Hematopoietic multipotent progenitor cell (in vitro differentiated cells): Measurements from ENCODE around the gene PELI2. TPM values are rescaled to one million over a fixed set of nuclear protein-coding genes. Genes with fewer than 3 reads are reported as not detected.
A peak's percentile ranks its signal among the peaks of the same experiment; 100 is the strongest.

Source experiments
- DNase-seq, 3 donors: peaks; one replicate each; pipeline ENCODE4 v3.0.0-alpha.2; 2011 to 2015; ENCODE audit warnings: low read depth in 2 of 3, low spot score in 2 of 3
- total RNA-seq: library from RNA; depleted of rRNA; stranded (reverse); fragments of >200 nt; gene quantifications from one replicate; pipeline ENCODE4 v1.2.3, GENCODE V29; 2012

PELI2 gene
- 46.3 TPM for total RNA-seq

GRCh38 chr14:56117765-56118610, at the start of gene PELI2:
TSS of gene PELI2 (plus strand) at chr14:56118411. CDS start at chr14:56118661, 250 bp downstream.
- DNase-seq, result peak; percentile 72 to 93 (median 92)

GRCh38 chr14:56073799-56074198, 44.4 kb upstream of the PELI2 start:
- no peak for DNase-seq

DNA sequence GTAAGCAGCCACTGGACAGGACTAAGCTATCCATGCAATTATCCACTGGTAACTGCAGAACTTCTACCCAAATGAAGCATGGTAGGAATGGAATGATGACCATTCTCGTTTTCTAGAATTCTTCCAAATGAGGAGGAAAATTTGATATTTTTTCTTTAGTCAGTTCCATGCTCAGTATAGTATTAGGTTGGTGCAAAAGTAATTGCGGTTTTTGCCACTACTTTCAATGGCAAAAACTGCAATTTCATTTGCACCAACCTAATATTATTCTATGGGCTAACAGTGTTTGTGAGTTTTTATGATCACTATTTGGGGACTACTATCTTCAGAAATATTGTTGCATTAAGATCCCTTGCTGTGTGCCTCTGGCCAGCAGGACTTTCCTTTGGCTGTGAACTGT, 42.9 kb upstream of the PELI2 start:
- no peak for DNase-seq

GRCh38 chr14:56081139-56081538, 37.1 kb upstream of the PELI2 start:
- DNase-seq, result no peak

DNA sequence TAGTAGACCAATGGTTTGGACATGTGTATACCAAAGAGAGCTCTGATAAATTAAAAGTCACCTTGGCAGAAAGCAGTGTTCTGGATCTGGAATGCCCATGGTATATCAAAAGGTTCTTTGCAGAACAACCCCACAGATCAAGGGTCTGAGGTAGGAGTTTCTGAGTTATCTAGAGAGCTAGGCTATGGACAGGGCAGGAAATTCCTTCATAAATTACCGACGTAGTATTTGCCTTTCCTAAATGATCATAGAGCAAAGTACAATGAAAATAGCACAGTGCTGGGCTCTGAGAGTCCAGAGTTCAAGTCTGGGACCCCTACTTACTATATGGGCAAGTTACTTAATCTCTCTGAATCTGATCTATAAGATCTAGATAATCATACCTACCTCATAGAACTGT, 35.3 kb upstream of the PELI2 start:
- no peak for DNase-seq

- no peak for DNase-seq
These were observed 32.7 kb upstream of the PELI2 start for GRCh38 chr14:56085471-56085870.

DNA sequence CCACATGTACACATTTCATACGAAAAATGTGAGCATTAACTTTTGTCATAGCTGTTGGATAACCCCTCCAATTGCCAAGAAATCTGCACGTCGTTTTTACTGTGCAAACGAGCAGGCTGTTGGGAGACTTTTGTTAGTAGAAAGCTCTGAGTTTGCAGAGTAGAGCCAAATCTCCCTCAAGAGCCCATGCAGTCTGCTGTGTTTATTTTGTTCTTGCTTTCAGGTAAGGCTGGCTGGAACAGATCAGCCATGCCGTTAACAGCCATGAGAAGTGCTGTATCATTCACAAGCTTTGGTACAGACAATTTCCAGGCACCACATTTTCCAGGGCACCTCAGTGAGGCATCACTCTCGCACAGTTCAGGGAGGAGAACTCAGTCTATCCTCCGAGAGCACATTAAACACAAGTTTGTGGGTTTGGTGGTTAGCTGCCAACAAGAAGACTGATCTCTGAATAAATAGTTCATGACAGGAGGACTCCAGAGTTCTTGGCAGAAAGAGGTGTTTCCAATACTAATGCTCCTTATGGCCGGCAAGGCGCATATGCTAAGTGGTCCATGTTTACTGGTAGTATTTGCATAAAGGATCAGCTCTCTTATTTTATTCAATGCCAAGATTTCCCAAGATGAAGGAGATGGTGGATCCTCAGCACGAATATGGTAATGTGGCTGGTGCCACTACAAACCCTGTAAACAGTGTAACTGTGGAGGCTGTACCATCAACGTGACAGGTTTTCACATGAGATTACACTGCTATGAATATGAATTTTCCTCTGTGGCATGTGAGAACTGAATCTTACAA, 30.3 kb upstream of the PELI2 start:
- DNase-seq, result peak in 1 of 3 donors; percentile 10

GRCh38 chr14:56088941-56089340, 29.3 kb upstream of the PELI2 start:
- DNase-seq, result no peak

GRCh38 chr14:56092763-56093162, 25.4 kb upstream of the PELI2 start:
- DNase-seq, result peak in 1 of 3 donors; percentile 11

GRCh38 chr14:56094076-56094475, 24.1 kb upstream of the PELI2 start:
- DNase-seq, result no peak

DNA sequence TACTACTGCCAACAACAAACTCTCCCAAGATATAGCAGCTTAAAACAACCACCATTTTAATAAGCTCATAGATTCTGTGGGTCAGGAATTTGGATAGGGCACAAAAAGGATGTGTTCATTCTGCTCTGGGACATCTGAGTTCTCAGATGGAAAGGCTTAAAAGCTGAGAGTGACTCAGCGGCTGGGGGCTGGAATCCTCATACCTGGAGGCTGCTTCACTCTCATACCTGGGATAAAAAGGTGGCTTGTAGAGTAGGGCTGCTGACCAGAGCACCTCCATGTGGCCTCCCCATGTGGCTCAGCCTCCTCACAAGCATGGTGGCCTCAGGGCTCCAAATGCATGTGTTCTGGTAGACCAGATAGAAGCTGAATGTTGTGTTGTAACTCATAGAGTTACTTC, 20.2 kb upstream of the PELI2 start:
- no peak for DNase-seq

- no peak for DNase-seq
These were observed 19.0 kb upstream of the PELI2 start for GRCh38 chr14:56099081-56099797.

GRCh38 chr14:56100556-56100955, 17.7 kb upstream of the PELI2 start:
- no peak for DNase-seq

DNA sequence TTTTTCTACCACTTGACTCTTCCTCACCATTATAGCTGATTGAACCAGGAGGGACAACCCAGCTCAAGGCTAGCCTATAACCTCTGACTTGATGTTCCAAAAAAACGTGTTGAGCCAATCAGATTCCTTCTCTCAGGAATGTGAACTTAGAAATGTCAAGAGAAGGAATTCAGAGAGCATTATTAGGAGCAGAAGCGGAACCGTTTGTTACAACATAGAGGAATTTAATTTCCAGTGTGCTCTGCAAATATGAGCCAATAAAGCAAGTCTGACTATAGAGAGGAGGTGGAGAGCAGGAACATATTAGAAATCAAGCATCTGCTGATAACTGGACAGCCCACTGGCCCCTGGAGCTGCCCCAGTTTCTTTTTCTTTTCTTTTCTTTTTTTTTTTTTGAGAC, 15.3 kb upstream of the PELI2 start:
- no peak for DNase-seq

GRCh38 chr14:56107615-56108014, 10.6 kb upstream of the PELI2 start:
- DNase-seq, result no peak

DNA sequence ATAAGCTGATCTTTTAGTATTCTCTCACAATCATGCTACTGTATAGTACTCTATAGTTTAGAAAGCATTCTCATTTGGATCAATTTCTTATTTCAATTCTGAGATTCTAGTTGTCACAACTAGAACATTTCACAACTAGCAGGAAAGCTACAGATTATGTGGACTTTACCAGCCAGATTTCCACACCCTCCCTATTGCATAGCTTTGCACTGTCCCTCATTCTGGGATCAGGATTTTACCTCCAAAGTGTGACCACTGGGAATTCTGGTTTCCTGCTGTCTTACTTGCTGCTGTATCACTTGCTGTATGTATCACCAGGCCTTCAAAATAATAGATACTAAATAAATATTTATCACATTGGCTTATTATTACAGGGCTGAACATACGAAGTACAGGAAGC, 10.2 kb upstream of the PELI2 start:
- no peak for DNase-seq

DNA sequence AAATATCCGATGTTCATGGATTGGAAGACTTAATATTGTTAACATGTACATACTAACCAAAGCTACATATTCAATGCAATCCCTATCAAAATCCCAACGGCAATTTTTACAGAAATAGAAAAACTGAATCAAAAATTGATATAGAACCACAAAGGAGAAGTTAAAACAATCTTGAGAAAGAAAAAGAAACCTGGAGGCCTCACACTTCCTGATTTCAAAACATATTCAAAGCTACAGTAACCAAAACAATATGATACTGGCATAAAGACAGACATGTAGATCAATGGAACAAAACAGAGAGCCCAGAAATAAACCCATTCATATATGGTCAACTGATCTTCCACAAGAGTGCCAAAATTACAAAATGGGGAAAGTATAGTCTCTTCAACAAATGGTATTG, 5.4 kb upstream of the PELI2 start:
- DNase-seq, result peak in 1 of 3 donors; percentile 22

GRCh38 chr14:56115334-56115870, 2.8 kb upstream of the PELI2 start:
- DNase-seq, result no peak

- DNase-seq, result no peak
These were observed 2.0 kb upstream of the PELI2 start for GRCh38 chr14:56115976-56116893.
